Cerebellar nuclear complex (tissue), 1 donor: Measurements from ENCODE around the gene SHB.

ENCODE experiments used
- DNase-seq, 2 experiments: peaks; one replicate each; lab custom pipeline; 2025; lab: John Stamatoyannopoulos, UW

SHB gene, protein sequence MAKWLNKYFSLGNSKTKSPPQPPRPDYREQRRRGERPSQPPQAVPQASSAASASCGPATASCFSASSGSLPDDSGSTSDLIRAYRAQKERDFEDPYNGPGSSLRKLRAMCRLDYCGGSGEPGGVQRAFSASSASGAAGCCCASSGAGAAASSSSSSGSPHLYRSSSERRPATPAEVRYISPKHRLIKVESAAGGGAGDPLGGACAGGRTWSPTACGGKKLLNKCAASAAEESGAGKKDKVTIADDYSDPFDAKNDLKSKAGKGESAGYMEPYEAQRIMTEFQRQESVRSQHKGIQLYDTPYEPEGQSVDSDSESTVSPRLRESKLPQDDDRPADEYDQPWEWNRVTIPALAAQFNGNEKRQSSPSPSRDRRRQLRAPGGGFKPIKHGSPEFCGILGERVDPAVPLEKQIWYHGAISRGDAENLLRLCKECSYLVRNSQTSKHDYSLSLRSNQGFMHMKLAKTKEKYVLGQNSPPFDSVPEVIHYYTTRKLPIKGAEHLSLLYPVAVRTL

DNA sequence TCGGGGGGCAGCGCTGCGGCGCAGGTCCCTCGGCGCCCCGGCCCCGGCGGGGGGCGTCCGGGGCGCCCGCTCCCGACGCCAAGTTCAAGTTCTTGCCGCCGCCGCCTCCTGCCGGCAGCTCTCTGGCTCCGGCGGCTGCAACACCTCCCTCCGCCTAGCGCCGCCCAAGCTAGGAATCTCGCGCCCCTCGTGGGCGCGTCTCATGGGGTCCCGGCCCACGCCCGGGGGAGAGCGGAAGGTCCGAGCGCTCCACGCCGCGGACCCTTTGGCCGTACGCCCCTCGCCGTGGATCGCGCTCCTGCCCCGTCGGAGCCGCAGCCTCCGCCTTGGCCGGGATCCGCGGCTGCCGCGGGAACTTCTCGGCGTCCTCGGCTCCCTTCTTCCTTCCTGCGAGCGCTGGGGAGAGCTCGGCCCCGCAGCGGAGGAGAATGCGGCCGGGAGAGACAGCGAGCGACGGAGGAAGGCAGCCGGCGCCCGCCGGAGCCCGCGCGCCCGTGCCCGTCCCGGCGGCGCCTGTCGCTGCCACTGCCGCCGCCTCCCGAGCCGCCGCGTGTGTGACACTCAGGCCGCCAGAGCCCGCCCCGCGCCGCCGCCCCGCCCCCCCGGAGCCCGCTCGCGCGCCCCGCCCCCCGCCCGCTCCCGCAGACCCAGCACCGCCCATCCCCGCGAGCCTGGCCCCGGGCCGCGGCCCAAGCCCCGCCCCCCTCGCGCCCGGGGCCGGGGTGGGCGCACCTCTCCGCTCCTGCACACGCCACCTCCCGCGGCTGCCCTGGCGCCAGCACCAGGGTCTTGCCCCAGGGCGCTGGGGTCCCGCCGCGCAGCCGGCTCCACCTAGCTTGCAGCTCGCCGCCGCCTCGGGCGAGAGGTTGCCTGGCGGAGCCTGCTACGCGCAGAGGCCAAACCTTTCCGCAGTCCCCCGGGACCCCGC, at the start of gene SHB:
TSS of gene SHB (minus strand) at position 527 of the 928 bp plus-strand sequence. CDS start 582 bp downstream, outside the sequence.
- DNase-seq = no peak

DNA sequence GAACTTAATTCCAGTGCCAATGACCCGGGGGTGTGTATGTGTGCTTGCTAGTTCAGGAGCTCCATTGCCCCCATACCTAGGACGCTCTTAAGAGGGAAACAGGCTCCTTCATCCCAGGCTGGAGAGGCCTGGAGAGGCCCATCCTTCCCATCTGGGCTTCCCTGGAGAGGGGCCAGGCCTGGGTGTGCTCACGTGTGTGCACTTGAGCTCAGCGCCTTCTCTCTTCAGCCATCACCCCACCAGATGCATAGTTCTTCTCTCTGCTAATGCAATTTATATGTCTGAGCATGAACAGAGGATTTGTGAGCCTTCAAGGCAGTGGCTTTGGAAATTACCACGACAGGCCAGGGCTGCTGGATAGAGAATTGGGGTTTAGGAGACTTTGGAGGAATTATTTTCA, 48.6 kb upstream of the SHB start:
- DNase-seq = no peak

DNA sequence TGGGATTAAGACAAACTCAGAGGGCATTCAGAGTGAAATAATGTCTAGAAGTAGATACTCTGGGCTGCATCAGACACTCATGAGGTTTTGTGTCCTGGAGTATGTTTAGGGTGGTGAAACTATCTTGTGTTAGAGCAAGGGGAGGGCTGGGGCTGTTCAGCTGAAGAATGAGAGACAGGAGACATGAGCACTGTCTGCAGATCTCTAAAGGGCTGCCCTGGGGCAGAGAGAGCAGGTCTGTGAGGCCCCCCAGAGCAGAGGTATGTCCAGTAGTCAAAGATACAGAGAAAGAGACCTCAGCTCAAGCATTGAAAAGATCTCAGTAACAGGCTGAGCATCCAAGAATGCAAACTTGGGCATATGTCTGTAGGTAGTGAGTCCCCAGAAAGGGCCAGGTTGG, 45.9 kb upstream of the SHB start:
- DNase-seq = no peak

DNA sequence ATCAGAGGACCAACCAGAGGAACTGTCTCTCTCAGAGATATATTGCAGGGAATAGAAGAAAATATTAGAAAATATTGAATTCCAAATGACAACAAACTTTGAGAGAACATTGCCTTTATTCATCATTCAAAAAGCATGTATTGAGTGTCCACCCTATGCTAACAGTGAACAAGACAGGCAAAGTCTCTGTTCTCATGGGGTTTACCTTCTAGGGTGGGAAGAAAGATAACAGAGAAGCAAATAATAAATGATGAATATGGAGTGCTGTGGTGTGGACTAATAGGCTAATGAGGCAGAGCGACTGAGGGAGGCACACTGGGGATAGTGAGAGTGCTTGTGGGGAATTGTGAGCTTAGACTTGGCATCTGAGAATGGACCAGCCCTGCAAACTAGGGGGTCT, 43.4 kb upstream of the SHB start:
- no peak for DNase-seq

DNA sequence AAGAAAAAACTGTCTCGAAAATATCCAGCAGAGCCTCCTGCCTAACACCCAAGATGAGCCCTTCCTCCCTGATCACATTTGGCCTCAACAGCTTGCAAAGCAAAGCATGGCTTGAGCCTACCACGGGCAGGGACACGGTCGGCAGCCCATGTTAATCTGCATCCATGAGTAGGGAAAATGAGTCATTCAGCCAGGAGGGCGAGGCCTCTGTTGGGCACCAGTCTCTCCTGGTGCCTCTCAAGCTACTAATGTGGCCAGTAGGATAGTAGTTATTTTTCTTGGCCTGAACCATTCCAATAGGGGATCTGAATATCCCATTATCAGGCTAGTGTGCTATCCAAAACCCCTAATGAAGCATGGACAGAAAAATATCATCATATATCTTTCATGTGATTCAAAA, 43.0 kb upstream of the SHB start:
- no peak for DNase-seq

GRCh38 chr9:38110476-38110875, 41.4 kb upstream of the SHB start:
- no peak for DNase-seq

GRCh38 chr9:38109601-38110000, 40.6 kb upstream of the SHB start:
- DNase-seq = no peak

- DNase-seq = peak; percentile 4 to 7
Measured at GRCh38 chr9:38108326-38108725, 39.3 kb upstream of the SHB start.

DNA sequence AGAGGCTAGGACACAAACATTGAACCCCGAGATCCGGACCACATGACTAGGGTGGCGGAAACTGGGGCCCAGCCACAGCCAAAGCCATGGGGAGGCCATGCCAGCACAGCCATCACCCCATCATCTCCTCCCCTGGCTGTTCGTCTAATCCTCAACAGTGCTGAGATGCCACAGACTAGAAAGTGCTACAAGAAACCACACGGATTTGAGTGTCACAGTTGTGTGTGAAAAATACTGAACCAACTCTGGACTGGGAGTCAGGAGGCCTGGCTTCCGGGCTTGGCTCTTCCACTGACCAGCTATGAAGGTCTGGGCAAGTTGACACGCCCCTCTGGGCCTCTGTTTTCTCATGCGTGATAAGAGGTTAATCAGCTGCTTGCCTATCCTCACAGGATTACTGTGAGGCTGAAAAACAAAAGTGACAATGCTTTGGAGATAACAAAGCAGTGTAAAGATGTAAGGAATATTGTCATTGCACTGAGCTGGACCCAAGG, 38.8 kb upstream of the SHB start:
- no peak for DNase-seq

GRCh38 chr9:38107405-38107804, 38.4 kb upstream of the SHB start:
- DNase-seq = no peak

DNA sequence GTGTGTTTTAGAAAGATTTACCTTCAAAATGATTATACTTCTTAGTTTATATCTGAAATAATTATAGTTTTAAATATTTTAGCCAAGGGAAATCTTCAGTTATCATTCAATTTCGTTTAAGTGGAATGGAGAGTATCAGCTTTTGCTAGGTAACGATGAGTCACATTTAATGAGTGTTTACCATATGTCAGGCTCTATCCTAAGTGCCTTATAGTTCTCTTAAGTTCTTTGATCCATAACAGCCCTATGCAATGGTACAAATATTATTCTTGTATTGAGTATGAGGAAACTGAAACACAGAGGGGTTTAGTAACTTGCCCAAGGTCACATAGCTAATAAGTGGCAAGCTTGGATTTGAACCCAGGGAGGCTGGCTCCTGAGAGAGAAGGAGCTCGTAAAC, 37.5 kb upstream of the SHB start:
- no peak for DNase-seq

DNA sequence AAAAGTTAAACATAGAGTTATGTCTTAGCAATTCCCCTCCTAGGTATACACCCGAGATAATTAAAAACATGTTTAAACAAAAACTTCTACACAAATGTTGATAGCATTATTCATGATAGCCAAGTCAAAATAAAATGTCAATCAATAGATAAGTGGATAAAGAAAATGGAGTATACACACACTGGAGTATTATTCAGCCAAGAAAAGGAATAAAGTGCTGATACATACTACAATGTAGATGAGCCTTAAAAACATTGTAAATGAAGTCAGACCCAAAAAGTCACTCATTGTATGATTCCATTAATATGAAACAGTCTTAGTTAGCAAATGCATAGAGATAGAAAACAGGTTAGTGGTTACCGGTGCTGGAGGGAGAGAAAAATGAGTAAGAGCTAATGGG, 34.3 kb upstream of the SHB start:
- DNase-seq = no peak

DNA sequence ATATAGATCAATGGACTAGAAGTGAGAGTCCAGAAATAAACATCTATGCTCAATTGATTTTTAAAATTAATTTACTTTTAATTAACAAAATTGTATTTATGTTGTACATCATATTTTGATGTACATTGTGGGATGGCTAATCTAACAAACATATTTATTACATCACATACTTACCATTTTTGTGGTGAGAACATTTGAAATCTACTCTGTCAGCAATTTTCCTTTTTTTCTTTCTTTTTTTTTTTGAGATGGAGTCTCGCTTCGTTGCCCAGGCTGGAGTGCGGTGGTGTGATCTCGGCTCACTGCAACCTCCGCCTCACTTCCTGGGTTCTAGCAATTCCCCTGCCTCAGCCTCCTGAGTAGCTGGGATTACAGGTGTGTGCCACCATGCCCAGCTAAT, 32.4 kb upstream of the SHB start:
- no peak for DNase-seq

DNA sequence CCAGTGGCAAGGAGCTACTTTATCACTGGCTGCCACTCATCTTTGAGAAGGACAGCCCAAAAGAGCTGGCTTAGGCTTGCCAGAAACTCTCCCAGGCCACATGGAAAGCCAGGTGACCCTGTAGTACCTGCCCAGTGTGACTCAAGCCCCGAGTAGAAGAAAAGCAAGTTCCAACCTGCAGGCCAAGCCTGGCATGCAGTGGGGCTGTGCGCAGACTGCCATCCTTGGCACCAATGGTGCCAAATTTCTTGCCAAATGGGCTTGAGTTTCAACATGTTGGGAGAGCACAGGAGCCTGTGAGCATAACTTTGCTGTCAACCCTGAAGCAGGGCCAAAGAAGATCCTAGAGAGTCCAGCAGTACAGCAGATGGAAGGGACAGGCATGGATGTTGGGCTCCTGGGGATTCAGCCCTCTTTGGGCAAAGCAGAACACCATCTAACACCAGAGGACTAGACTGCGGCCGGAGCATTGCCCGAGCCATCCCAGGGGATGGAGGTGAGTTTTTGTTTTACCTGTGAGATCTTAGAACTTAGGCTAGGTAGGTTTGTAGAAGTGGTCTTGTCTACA, 27.3 kb upstream of the SHB start:
- DNase-seq = no peak

GRCh38 chr9:38094165-38094564, 25.1 kb upstream of the SHB start:
- DNase-seq = no peak

DNA sequence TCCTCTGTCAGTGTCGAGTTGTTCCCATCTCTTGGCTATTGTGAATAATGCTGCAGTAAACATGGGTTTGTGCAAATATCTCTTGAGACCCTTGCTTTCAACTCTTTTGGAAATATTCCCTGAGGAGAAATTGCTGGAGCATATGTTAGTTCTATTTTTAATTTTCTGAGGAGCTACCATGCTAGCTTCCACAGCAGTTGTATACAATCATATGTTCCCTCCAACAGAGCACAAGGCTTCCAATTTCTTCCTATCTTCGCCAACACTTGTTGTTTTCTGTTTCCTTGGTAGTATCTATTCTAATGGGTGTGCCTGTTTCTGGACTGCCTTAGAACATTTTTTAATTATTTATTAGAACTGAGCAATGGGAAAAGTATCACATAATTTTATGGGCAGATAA, 23.6 kb upstream of the SHB start:
- DNase-seq = no peak

DNA sequence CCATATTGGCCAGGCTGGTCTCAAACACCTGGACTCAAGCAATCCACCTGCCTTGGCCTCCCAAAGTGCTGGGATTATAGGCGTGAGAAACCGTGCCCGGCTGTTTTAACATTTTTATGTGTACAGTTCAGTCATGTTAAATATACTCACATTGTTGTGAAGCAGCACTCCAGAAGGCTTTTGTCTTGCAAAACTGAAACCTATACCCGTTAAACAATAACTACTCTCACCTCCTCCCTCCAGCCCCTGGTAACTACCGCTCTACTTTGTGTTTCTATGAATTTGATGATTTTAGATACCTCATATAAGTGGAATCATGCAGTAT, 23.1 kb upstream of the SHB start:
- no peak for DNase-seq

DNA sequence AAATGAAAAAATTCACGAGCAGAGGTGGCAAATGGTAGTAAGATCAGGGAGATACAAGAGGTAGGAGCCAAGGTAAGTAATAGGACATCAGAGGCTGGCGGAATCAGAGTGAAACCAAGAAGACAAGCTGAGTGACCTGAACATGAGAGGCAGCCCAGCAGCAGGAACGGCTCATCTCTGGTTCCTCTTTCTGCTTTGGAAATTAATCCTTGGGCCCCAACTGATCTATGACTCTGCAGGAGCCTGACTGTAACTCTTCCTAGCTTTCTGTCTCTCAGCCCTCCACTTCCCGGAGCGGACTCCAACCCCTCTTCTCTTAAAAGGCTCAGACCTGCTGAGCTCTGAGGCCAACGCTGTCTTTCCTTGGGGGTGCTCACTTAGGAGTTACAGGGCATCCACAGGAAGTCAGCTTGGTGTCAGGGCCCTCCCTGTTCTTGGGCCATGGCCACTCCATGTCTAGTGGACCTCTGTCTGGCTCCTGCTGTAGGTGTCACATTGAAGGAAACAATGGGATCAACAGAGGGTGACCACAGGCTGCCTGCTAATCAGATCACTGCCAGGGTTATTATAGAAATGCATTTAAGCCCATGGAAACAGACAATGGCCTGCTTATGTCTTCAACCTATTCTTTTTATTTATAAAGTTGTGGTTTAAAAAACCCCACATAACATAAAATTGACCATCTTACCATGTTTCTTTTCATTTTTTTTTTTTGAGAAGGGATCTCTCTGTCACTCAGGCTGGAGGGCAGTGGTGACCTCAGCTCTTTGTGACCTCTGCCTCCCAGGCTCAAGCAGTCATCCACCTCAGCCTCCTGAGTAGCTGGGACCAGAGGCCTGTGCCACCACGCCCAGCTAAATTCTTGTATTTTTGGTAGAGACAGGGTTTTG, 22.5 kb upstream of the SHB start:
- DNase-seq = no peak

DNA sequence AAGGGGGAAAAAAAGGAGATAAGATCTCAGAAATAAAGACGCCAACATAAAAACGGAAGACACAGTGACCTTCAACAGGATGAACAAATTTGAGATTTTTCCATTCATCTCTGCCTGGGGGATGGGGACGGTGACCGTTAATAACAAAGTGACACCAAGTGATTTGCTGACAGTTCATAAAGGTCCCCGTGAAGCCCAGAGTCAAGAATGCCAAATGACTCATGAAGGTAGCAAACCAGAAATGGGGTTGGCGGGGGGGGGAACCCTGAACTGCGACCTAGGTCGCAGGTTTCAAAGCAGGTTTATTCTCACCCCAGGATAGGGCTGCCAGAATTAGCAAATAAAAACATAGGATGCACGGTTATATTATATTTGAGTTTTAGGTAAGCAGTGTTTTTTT, 21.1 kb upstream of the SHB start:
- no peak for DNase-seq

DNA sequence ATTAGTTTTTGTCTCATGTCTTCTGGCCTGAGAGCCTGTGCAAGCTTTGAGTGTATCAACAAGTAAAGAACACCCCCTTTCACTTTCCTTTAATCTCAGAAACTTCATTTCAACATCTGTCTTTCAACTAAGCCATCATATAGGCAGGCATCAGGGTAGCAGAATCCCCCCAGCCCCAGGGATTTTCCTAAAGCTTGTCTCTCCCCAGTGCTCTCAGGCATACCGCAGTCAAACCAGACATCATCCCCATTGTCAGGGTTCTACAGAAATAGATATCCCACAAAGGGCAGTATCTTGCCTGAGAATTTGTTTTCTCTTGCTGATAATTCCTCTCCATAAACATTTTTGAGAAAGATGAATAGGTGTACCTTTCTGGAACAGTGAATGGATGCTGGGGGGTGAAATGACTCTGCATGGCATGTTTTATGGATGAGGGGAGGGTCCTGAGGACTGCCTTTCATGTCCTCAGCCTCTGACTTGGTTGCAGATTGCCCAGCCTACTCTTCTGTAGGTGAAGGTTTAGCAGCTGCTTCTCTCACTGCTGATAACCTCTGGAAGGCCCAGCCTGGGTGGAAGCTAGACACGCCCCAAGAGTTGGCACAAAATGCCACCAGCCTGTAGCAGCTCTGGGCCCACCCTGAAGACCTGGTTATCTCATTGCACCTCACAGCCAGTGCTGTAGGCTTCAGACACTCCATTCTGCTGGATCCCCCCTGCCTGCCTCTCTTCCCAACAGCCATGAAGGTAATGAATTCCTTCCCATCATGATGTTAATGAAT, 20.5 kb upstream of the SHB start:
- no peak for DNase-seq
